Hepatocyte (in vitro differentiated cells): ENCODE measurements around the gene ABCA12.

Experiments
- EZH2 ChIP-seq: fragments of 200-600 bp; sonication (generic); IDR thresholded peaks from 2 replicates; pipeline ENCODE4 v1.6.1; 2016; ENCODE audit warnings: antibody characterized with exemption, mild to moderate bottlenecking, borderline replicate concordance
- TF ChIP-seq, protein P1 (sequence below): fragments of 200-600 bp; sonication (generic); IDR thresholded peaks from 2 replicates; pipeline ENCODE4 v1.5.1; 2016; ENCODE audit warnings: antibody characterized with exemption, mild to moderate bottlenecking; ENCODE audit not compliant: poor library complexity

DNA sequence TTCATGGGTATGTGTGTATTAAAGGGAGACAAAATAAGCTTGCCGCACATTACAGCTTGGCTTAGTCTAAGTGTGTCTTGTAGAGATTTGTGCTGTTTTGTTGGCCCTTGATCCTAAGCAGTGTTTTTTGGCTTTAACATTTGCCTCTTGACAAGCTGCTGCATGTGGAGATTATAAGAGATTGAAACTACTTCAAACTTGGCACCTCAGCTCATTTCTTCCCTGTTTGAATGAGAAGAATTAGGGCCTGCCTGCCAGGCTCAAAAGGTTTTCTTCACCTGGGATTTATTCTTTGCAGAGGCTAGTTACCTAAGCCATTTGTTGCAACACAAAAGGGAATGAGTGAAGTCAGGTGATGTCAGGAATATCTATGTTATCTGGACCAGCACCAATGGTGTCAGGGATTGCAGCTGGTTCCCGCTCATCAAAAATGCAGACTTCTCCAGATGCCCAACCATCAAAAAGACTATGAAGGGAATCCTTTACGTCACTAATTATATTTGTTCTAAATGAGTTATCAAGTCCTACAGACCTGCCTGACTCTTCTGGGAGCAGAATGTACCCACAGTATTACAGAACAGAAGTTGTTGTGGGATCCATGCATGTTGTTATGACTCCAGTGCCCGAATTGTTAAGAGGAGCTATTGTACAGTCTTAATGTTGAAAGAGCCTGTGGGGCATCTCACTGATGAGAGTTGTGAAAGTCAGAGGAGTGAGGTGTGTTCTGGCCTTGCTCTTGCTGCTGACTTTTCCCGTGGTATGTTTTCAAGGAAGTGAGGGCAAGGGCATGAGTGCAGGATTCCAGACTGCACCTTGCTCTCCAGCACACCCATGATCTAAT is 31.0 kb downstream of the ABCA12 start:
- TF ChIP-seq, protein P1, sequence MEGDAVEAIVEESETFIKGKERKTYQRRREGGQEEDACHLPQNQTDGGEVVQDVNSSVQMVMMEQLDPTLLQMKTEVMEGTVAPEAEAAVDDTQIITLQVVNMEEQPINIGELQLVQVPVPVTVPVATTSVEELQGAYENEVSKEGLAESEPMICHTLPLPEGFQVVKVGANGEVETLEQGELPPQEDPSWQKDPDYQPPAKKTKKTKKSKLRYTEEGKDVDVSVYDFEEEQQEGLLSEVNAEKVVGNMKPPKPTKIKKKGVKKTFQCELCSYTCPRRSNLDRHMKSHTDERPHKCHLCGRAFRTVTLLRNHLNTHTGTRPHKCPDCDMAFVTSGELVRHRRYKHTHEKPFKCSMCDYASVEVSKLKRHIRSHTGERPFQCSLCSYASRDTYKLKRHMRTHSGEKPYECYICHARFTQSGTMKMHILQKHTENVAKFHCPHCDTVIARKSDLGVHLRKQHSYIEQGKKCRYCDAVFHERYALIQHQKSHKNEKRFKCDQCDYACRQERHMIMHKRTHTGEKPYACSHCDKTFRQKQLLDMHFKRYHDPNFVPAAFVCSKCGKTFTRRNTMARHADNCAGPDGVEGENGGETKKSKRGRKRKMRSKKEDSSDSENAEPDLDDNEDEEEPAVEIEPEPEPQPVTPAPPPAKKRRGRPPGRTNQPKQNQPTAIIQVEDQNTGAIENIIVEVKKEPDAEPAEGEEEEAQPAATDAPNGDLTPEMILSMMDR = no peak
- no peak for TF ChIP-seq EZH2
